HepG2 (cell line): ENCODE results near the gene BLVRB. TPM values are rescaled to one million over a fixed set of nuclear protein-coding genes. Genes with fewer than 3 reads are reported as not detected.

Experiments used
- CSRNP1 ChIP-seq: sonication (generic); formaldehyde crosslinking; IDR thresholded peaks from 2 replicates; pipeline ENCODE4 v1.8.1; 2023; ENCODE audit warnings: mild to moderate bottlenecking, missing genetic modification reagents
- DNMT3B ChIP-seq: conservative IDR thresholded peaks from 2 replicates; pipeline ENCODE4 v1.6.1; 2016; ENCODE audit warnings: missing biosample characterization, control low read depth
- DZIP1 ChIP-seq: sonication (generic); formaldehyde crosslinking; IDR thresholded peaks from 2 replicates; pipeline ENCODE4 v1.5.0; 2020; ENCODE audit warnings: mild to moderate bottlenecking, missing genetic modification reagents
- FOXO4 ChIP-seq: sonication (generic); formaldehyde crosslinking; conservative IDR thresholded peaks from 2 replicates; pipeline ENCODE4 v1.8.1; 2023; ENCODE audit warnings: missing genetic modification reagents
- SMAD1 ChIP-seq: sonication (generic); formaldehyde crosslinking; IDR thresholded peaks from 2 replicates; pipeline ENCODE4 v1.4.0; 2020; ENCODE audit warnings: missing genetic modification reagents, low read depth, mild to moderate bottlenecking, borderline replicate concordance
- SP5 ChIP-seq: IDR thresholded peaks from 2 replicates; pipeline ENCODE4 v1.6.1; 2016; ENCODE audit warnings: low read depth, borderline replicate concordance
- TFAP4 ChIP-seq: sonication (generic); IDR thresholded peaks from 2 replicates; pipeline ENCODE4 v1.6.1; 2016; ENCODE audit warnings: low read depth, borderline replicate concordance
- ZBED4 ChIP-seq: sonication (generic); formaldehyde crosslinking; IDR thresholded peaks from 2 replicates; pipeline ENCODE4 v1.4.0; 2020; ENCODE audit warnings: missing genetic modification reagents, borderline replicate concordance
- ZNF451 ChIP-seq: sonication (generic); formaldehyde crosslinking; IDR thresholded peaks from 2 replicates; pipeline ENCODE4 v1.5.0; 2020; ENCODE audit warnings: mild to moderate bottlenecking, missing genetic modification reagents
- ZNF605 ChIP-seq: sonication (generic); formaldehyde crosslinking; IDR thresholded peaks from 2 replicates; pipeline ENCODE4 v1.8.0; 2022; ENCODE audit warnings: mild to moderate bottlenecking, missing genetic modification reagents
- ZNF674 ChIP-seq: sonication (generic); formaldehyde crosslinking; IDR thresholded peaks from 2 replicates; pipeline ENCODE4 v1.5.0; 2020; ENCODE audit warnings: low read depth, mild to moderate bottlenecking, missing genetic modification reagents
- ZNF740 ChIP-seq: sonication (generic); formaldehyde crosslinking; IDR thresholded peaks from 2 replicates; pipeline ENCODE4 v1.4.0; 2020; ENCODE audit warnings: missing genetic modification reagents
- ZNF788 ChIP-seq: sonication (generic); formaldehyde crosslinking; IDR thresholded peaks from 2 replicates; pipeline ENCODE4 v1.5.0; 2020; ENCODE audit warnings: mild to moderate bottlenecking, missing genetic modification reagents, borderline replicate concordance
- polyA plus RNA-seq, 8 experiments: library from polyadenylated mRNA; depleted of rRNA in 3 of 8; stranded (reverse) in 7 of 8; unstranded in 1 of 8; fragments of >200 nt; fragmentation: Illumina TruSeq in 4 of 8; extraction: Trizol in 4 of 8; gene quantifications; 2 replicates each; pipeline versions ENCODE4 v1.2.1 to v1.2.3, GENCODE V29; 2011 to 2016; ENCODE audit warnings: low read depth in 4 of 8, missing spikeins in 1 of 8, mixed read lengths in 1 of 8; ENCODE audit not compliant: insufficient read depth in 1 of 8
- total RNA-seq, 5 experiments: library from RNA; depleted of rRNA; stranded (reverse); fragments of >200 nt; fragmentation: Illumina TruSeq; extraction: Trizol; gene quantifications; 2 replicates each; pipeline ENCODE4 v1.2.3, GENCODE V29; 2016; ENCODE audit warnings: low read depth in 1 of 5

BLVRB gene
- total and polyA plus RNA-seq, 2 of the 13 experiments (the other 11 are each of a cell fraction or from before 2014, with no cell fraction given), result 25.9 to 51.4 TPM

- TF ChIP-seq ZNF788 (peak; percentile 89), ZNF605 (CRISPR knock-in tag) (peak; percentile 94), ZBED4 (0 out of 2 replicates have a peak, but pooled peaks have one; percentile 50), SMAD1 (peak; percentile 70; the same call in 1 of the 2 replicates), ZNF451 (CRISPR knock-in tag) (0 out of 2 replicates have a peak, but pooled peaks have one; percentile 92), ZNF674 (0 out of 2 replicates have a peak, but pooled peaks have one; percentile 84), DNMT3B (CRISPR knock-in tag) (peak; percentile 75; the same call in 1 of the 2 replicates), CSRNP1 (CRISPR knock-in tag) (peak; percentile 69; the same call in 1 of the 2 replicates), ZNF740 (CRISPR knock-in tag) (peak; percentile 99), FOXO4 (0 out of 2 replicates have a peak, but pooled peaks have one; percentile 28), SP5 (CRISPR knock-in tag) (peak; percentile 88), DZIP1 (peak; percentile 75; the same call in 1 of the 2 replicates), TFAP4 (peak; percentile 66; the same call in 1 of the 2 replicates)
Measured at GRCh38 chr19:40420766-40421765, 44.5 kb downstream of the BLVRB start (continued).
